Amniotic epithelial cell (primary cell): ENCODE results near the gene PIK3C2A.

Experiments
- DNase-seq: peaks from one replicate; pipeline ENCODE4 v3.0.0-alpha.2; 2010; ENCODE audit warnings: low read depth

PIK3C2A gene

DNA sequence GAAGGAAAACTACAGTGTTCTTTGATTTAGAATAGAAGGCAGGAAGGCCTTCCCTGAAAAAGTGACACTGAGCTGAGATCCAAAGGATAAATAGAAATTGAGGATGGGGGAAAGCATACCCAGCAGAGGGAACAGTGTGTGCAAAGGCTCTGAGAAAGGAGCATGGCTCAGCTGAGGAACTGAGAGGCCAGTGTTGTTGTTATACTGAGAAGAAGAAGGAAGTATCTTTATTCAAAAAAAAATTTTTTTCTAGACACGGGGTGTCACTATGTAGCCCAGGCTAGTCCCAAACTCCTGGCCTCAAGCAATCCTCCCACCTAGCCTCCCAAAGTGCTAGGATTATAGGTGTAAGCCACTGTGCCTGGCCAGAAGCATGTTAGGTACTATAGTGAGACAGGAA is 3.5 kb upstream of the PIK3C2A start:
- DNase-seq = no peak

DNA sequence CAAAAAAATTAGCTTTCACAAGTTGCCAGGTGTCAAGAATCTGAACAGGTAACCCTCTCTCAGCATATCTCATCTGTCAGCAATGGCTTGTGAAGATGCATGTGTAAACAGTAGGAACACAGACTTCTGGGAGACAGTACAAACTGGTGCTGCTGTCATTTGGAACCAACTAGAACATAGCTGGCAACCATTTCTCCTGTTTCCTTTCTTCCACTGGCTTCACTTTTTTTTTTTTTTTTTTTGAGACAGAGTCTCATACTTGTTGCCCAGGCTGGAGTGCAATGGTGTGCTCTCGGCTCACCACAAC is 2.1 kb upstream of the PIK3C2A start:
- no peak for DNase-seq

DNA sequence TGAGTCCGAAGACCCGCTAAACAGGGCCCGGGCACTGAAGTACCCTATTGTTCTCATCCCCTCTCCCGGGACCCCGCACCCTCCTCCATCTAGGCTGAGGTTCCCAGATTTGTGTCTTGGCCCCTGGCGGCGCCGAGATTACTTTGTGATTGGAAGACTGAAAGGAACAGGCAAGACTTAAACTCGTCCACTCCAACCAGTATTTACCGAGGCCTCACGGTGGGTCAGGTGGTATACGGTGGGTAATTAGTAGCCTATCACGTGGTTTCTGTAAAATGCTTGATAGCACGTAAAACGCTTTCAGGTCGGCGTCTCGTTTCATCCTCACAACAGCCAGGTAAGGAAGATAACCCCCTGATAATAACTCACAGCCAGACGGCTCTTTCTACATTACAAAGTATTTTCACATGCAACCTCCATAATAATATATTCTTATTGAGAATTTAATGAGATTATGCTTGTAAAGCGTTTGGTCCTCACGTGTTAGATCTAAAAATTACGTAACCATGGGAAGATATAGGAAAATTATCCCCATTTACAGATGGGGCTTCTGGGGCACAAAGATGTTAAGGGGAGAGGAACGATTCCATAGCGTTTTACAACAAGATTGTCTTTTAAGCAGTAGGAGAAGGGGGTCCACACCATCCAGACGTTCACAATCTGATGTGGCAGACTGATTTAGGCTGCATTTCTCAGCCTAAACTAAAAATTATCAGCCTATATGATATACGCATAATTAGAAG is 642 bp upstream of the PIK3C2A start:
- DNase-seq = peak; percentile 79

DNA sequence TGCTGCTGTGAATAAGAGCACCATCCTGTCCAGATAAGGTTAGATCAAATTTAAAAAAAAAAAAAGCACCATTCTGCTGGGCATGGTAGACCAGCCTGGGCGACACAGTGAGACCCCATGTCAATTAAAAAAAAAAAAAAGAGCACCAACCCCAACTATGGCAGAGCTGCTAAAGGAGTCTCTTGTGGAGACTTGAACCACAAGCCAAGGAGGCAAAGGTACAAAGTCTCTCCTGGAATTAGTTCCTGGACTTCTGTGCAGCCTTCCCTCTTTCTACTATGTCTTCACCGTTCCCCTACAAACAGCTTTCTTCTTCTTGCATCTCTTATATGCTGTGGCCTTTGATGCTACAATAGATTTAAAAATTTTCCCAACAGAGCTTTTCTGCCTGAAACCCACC is 1.3 kb downstream of the PIK3C2A start:
- no peak for DNase-seq

DNA sequence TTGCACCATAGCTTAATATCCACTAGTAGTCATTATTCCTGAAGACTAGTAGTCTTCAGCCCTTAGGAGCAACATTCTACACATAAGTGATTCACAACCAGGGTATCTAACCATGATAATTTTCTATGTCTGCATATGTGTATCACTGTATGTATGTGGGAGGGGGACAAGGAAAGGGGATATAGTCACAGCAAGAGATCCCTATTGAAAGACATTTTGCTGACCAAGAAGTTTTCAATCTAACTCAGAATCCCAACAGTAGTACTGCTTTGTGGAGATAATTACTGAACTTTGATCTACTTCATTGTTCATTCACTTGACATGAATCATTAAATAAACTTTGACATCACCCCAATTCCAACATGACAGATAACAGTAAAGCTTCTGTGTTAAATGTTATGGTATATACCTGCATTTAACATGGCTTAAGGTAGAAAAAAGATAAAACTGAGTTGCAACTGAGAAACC is 10.3 kb downstream of the PIK3C2A start:
- DNase-seq = no peak

DNA sequence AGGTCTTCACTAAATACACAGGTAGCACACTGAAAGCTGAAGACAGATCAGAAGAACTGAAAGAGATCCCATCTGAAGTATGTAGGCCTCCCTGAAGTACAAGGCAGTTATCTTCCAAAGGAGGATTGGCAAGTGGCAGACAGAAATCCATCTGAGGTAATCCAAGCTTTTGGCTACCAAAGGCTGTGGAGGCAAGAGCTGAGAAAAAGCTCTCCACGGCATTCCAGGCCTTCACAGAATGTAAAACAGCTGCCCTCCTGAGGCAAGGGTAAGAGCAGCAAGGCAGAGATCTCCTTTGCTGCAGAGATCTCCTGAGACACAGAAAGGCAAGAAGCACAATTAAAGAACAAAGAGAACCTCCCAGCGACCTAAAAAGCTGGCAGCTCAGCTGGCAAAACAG is 19.1 kb downstream of the PIK3C2A start:
- no peak for DNase-seq

DNA sequence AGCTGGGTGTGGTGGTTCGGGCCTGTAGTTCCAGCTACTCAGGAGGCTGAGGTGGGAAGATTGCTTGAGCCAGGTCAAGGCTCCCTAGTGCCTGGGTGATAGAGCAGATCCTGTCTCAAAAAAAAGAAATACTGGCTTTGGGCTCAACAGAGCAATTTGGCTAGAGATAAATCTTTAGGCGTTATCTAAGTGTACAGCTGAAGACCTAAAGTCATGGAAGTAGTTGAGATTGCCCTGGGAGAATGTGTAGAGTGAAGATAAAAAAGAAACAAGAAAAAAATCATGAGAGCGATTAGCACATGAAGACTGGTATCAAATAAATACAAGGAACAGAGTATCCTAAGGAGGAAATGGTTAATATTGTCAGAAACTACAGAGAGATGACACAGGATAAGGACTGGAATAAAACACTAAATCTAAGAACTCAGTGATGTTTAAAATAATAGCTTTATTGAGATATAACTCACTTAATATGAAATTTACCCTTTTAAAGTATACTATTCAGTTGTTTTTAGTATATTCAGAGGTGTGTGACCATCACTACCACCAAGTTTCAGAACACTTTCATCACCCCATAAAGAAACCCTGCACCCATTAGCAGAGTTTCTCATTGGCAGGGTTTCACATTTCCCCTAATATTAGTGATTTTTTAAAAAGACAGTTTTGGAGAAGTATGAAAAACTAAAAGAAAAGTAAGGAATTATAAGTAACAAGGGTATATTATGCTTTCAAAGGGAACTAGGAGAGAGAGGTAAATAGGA is 20.7 kb downstream of the PIK3C2A start:
- no peak for DNase-seq

DNA sequence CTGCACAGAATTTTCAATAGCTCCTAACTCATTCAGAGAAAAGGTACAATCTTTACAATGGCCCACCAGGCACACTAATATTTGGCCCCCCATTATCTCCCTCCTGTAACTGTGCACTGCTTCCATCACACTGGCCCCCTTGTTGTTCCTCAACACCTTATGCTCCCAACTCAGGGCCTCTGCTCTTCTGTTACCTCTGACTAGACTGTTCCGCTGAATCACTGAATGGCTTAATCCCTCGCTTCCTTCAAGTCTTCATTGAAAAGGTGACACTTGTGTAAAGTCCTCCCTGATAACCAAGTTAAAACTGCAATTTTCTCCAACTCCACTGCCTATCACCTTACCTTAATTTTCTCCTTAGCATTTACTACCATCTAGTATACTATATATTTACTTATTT is 21.8 kb downstream of the PIK3C2A start:
- peak; percentile 36 for DNase-seq

DNA sequence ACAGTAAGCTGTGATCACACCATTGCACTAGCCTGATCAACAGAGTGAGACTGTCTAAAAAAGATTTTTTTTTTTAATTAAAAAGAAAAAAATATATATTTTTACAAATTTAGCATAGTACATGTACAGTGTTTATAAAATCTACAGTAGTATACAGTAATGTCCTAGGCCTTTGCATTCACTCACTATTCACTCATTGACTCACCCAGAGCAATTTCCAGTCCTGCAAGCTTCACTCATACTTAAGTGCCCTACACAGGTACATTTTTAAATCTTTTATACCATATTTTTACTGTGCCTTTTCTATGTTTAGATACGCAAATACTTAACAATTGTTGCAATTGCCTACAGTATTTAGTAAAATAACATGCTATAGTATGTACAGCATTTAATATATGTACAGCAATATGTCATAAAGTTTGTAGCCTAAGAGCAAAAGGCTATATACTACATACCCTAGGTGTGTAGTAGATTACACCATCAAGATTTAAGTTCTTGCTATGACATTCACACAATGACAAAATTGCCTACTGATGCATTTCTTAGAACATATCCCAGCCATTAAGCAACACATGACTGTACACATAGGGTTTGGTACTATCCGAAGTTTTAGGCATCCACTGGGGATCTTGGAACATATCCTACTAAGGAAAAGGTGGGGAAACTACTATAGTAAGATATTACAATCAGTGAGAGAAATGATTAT is 22.8 kb downstream of the PIK3C2A start:
- no peak for DNase-seq

DNA sequence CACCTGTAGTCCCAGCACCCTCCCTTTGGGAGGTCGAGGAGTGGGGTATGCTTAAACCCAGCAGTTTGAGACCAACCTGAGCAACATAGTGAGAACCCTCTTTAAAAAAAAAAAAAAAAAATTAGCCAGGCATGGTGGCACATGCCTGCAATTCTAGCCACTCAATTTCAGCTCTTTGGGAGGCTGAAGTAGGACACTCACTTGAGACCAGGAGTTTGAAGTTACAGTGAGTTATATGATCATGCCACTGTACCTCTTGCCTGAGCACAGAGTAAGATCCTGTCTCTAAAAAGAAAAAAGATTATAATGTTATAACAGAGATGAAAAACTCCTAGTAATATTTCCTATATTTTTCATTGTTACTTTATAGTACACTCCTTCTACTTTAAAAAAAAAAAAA is 23.9 kb downstream of the PIK3C2A start:
- no peak for DNase-seq

DNA sequence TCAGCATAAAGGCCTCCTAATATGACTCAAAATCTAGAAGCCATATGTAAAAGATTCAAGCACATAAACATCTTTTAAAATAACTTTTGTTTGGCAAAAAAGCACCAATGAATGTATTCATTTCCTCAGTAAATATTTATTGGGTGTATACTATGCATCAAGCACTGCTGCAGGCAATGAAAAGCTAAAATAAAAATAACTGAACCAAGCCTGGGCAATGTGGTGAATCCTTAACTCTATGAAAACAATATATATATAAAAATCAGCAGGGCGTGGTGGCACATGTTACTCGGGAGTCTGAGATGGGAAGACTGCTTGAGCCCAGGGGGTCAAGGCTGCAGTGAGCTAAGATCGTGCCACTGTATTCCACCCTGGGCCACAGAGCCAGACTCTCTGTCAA is 27.8 kb downstream of the PIK3C2A start:
- no peak for DNase-seq

DNA sequence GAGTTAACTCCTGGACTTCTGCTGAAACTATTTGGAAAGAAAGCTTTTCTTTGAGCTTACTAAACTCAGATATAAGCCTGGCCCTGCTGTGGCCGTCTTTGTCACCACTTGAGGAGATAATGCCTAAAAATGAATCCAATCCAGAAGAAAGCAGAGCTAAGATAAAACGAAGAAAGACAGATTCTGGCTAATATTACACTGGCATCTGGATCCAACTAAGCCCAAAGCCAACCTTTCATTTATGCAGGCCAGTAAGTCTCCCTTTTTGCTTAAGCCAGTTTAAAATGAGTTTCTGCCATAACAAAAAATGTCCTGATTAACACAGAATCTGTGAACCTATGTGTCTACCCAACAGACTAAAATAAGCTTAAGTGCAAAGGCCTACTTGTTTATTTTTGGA is 34.5 kb downstream of the PIK3C2A start:
- DNase-seq = no peak

DNA sequence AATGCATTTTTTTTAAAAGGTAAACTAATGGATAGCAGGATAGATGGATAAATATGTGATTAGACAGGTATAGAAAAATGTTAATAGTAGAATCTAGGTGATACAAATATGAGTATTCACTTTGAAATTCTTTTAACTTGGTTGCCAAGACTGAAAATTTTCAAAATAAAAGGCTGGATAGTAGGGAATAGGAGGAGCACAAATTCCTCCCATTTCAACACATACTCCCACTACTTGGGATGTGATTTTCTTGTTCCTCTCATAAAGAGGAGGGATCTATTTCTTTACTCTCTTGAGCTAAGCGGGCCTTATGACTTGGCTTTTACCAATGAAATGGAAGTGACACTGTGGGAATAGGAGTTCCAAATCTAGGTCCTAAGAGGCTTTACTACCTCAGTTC is 35.9 kb downstream of the PIK3C2A start:
- peak; percentile 55 for DNase-seq

DNA sequence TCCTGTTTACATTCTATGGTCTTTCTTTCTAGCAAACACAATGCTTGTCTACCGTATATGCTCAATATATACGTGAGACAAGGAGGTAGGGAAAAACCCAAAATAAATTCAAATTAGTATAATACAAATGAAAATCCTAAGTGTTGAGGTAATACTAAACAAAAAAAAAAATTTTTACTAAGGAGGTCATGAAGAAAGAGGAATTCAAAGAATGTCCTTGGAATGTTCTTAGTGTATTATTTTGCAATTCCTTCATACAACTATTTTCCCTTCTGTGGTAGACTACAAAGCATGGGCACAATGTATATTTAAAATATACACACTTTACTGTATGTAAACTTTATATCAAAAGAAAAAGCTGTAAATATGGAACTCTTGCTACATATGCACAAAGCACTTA is 36.4 kb downstream of the PIK3C2A start:
- DNase-seq = peak; percentile 75

DNA sequence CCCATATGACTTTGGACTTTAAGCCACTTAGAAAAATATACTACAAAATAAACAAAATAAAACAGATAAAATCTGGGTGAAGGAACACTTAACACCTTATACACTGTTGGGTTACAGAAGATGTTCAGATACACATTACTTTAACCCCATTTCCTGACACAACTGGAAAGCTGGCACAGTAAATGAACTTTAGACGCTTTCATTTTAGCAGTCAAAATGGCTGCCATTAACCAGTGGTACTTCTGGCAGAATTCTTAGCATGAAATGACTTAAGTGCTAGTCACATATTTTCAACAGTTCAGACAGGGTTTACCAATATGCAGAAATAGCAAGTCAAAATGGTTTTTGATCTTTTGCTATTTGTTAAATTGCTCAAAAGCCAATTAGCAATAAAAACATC is 37.9 kb downstream of the PIK3C2A start:
- DNase-seq = no peak

DNA sequence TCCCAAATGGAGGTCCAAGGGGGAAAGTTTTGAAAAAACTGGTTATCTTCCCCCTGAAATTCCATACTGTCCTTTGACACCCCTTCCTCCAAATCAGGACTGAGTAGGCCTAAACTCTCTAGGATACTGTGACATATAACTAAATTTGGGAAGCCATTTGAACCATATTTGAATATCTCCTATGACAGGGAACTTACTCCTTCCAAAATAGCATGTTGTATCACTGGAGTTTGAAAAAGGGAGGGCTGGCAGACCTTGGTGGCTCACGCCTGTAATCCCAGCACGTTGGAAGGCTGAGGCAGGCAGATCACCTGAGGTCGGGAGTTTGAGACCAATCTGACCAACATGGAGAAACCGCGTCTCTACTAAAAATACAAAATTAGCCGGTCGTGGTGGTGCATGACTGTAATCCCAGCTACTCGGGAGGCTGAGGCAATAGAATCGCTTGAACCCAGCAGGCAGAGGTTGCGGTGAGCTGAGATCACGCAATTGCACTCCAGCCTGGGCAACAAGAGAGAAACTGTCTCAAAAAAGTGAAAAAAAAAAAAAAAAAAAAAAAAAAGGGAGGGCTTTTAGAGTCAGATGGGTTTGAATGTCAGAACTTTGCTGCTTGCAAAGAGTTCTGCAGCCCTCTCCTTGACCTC is 42.4 kb downstream of the PIK3C2A start:
- DNase-seq = no peak

DNA sequence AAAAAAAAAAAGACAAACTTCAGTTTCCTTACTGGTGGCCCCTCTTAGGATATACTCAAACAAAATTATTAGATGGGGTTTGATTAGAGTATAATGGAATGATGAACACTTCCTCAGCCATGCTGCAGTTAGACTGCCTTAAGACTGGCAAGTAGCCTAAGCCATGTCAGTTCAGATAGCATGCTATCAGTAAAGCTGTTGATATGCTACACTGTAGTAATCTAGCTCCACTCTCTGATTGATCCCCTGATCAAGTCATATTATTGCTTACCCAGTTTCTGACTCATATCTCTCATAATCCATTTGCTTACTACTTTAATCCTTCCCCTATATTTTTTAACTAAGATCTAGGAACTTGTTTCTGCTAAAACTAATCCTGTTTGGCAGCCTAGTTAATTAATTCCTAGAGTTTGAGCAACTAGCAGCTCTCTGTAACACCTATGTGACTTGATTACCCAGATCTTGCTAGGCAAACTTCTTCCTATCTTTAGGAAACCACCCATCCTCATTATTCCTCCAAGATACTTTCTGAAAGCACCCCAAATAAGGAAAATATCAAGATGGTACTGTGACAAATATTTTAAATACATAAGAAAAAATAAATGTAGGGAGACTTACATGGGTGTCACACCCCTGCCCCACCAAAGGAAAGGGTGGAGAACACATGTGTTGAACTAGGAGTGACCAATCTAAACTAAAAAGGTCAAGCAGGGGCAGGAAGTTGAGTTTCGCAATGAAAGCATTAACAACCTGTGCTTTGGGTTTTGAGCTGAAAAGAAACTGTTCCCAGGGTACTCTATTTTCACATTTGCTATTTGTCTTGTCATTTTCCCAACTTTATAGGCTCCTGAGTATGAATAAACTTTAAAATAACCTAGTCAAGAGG is 43.2 kb downstream of the PIK3C2A start:
- peak; percentile 44 for DNase-seq

DNA sequence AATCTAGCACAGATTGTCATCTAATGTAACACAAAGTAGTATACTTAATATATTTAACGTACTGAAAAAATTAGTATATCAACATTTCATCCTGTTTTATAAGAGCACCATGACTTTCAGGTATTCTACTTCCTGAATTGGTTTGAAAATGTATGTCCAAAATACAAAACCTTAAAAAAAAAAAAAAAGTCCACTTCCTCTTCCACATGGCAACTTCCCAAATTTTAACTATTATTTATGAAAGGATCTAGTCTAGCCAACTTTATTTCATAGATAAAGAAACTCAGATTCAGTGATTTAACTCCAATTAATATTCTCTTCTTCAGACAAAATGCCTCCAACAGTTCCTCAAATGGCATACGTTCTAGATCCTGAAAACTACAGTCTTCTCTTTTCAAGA is 44.0 kb downstream of the PIK3C2A start:
- no peak for DNase-seq

DNA sequence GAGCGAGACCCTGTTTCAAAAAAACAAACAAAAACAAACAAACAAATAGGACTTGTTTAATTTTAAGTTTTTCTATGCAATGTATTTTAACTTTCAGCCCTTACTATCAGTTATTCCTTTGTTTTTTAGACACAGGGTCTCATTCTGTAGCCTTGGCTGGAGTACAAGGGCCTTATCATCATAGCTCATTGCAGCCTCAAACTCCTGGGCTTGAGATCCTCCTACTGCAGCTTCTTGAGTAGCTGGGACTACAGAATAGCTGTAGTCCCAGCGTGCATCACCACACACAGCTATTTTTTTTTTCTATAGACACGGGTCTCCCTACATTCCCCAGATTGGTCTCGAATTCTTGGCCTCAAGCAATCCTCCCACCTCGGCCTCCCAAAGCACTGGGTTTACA is 44.5 kb downstream of the PIK3C2A start:
- DNase-seq = no peak

DNA sequence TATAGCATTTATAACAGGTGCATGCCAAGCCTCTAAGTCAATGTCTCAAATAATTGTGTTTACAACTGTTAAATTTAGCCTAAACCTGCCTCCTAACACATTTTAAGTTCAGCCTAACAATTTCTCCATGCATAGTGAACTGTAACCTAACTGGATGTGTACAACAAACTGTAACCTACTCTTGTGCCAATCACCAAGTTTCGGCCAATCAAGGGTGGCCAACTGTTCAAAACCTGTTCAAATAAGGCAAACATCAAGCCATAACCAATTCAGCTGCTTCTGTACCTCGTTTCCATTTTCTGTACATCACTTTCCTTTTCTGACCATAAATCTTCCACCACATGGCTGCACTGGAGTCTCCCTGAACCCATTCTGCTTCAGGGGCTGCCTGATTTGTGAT is 45.4 kb downstream of the PIK3C2A start:
- no peak for DNase-seq

DNA sequence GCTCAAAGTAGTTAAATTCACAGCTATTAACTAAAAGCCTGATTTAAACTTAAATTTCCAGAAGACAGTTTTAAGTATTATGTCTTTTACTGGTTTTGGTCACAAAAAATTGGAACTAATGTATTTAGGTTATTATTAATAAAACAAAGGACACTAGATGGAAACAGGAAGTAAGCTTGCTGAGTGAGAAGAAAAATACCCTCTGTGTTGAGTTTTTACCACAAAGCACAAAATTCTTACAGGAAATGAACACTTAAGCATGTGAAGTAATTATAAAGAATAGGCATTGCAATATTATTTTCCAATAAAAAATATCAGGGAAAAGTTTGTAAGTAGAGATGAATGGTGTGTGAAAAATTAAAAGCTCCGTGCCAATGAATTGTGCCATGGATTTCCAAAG is 46.3 kb downstream of the PIK3C2A start:
- DNase-seq = no peak

DNA sequence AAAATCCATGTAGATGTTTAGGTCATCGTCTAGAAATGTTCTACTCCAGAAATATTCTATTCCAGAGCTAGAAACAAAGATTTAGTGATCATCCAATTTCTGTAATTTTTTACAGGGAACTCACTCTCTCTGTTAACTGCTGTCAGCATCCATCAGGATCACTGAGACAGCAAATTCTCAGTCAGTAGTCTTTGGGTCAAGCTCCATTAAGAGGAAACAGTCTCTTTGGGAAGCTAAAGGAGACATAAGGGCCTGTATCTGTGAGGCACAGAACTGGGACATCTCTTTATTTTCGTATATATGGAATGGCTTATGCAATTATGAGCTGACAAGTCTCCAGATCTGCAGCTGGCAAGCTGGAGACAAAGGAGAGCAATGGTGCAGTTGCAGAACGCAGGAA is 48.3 kb downstream of the PIK3C2A start:
- no peak for DNase-seq
